Transverse colon (tissue), 4 donors: ENCODE results near the gene APMAP.

Experiments used
- EP300 ChIP-seq: sonication (generic); formaldehyde crosslinking; IDR thresholded peaks from one replicate; pipeline ENCODE4 v1.6.1; 2017; ENCODE audit warnings: antibody characterized with exemption, low read depth
- POLR2AphosphoS5 ChIP-seq, 3 donors: sonication (generic); formaldehyde crosslinking; IDR thresholded peaks; one replicate each; pipeline ENCODE4 v1.6.1; 2016; ENCODE audit warnings: antibody characterized with exemption in 3 of 3
- TF ChIP-seq, protein P1 (sequence below), 5 experiments: fragments of 200-600 bp in 3 of 5; fragments of 450-650 bp in 2 of 5; sonication (generic) in 3 of 5; IDR thresholded peaks; 1 replicate in 2 of 5; 2 replicates in 3 of 5; pipeline ENCODE4 v1.5.1; 2016 to 2017; ENCODE audit warnings: antibody characterized with exemption in 5 of 5, inconsistent platforms in 3 of 5, mild to moderate bottlenecking in 2 of 5, moderate library complexity in 1 of 5

DNA sequence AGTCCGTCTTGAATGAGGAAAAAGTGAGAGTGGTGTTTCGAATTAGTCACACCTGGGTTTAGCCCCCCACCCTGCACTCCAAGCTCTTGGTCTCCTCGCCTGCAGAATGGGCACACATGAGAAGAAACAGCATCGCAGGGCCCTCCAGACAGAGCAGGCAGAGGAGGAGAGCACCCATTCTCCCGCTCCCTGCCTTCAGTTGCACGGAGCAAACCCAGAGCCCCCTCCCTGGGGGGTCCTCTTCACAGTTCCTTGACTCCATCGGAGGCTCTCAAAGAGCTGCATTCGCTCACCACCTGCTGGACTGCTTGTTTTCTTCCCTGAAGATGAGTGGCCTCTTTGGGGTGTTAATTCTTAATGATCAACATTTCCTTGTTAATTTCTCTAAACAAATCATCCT is 38.4 kb downstream of the APMAP start:
- TF ChIP-seq, protein P1, sequence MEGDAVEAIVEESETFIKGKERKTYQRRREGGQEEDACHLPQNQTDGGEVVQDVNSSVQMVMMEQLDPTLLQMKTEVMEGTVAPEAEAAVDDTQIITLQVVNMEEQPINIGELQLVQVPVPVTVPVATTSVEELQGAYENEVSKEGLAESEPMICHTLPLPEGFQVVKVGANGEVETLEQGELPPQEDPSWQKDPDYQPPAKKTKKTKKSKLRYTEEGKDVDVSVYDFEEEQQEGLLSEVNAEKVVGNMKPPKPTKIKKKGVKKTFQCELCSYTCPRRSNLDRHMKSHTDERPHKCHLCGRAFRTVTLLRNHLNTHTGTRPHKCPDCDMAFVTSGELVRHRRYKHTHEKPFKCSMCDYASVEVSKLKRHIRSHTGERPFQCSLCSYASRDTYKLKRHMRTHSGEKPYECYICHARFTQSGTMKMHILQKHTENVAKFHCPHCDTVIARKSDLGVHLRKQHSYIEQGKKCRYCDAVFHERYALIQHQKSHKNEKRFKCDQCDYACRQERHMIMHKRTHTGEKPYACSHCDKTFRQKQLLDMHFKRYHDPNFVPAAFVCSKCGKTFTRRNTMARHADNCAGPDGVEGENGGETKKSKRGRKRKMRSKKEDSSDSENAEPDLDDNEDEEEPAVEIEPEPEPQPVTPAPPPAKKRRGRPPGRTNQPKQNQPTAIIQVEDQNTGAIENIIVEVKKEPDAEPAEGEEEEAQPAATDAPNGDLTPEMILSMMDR (IDR thresholded peaks at IDR 0.05) = no peak
- TF ChIP-seq EP300 (no peak), POLR2AphosphoS5 (IDR thresholded peaks at IDR 0.05) (no peak)
